ENCODE data around the gene COL25A1.
"Not testable (repeated sequence)": the region's sequence is repeated elsewhere in the genome, so short reads cannot be mapped to it uniquely, and the experiment has no call there.

Gene COL25A1

DNA sequence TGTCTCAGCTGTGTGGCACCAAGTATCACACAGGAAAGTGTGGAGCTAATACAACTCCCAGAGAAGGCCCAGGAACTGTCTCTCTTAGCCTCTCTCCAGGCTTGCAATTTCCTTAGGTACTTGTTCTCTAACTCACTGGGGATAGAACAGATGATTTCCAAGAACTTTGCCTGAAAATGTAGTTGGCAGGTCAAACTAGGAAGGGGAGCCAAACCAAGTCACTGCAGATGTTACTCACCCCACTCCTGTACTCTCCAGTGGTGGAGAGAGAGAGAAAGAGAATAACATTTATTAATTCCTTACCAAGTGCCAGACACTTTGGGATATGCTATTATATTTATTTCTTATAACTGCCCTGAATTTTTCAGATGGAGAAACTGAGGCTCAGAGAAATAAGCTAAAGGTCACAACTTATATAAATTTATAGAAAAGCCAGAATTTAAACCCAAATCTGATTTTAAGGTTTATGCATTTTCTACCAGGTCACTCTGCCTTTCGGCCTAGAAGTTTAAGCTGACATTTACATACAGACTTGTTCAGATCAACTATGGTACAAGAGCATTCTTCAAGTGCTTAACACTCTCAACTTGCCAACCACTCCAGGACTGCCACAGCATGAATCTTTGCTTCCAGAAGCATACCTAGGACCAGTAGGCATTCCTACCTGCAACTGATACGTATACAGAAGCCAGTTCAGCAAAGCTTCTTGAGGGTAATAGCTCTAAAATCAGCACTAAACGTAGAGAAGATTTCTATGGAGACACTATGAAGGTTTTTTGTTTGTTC is 291.0 kb downstream of the COL25A1 start:
- in situ Hi-C loops (cut with HindIII; ENCODE audit: low pct_ligation_motif_present, low pct_unique_long_range_greater_than_20kb, low sequenced_read_pairs): no loop called here
- DNase-seq: no peak

DNA sequence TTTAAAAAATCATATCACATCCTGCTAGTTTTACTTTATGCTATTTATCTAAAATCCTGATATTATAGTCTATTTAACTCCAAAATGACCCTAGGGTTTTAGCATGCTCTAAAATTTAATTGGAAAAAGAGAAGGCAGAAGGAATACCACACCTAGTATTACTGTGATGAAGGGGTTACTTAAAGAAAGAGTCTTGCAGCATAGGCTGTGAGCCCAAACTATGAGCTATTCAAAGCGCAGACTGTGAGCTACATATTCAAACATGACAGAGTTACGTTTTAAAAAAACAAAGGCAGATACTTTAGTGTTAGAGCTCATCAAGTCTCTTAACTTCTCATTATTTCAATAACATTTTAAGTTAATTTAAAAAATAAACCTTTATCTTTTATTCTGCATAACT is 291.9 kb downstream of the COL25A1 start:
- in situ Hi-C loops (cut with HindIII; ENCODE audit: low pct_ligation_motif_present, low pct_unique_long_range_greater_than_20kb, low sequenced_read_pairs): no loop called here
- DNase-seq: no peak

DNA sequence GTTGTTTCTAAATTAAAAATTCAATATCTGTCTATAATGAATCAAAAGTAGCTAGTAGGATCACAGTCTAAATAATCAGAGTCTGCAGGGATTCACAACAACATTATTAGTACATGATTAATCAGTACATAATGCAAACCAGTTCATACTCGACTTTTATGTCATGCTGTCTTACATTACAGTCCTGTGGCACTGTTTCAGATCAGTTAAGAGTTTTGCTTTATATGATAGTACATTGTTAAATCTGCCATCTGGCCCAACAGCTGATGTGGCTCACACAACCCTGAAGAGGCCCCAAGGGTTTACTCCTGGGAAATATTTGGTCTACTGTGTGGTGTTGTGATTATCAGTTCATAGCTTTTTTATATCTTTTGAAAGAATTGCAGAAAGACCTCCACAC is 292.5 kb downstream of the COL25A1 start:
- DNase-seq: no peak
- in situ Hi-C loops (cut with HindIII; ENCODE audit: low pct_ligation_motif_present, low pct_unique_long_range_greater_than_20kb, low sequenced_read_pairs): no loop called here

- in situ Hi-C loops (cut with HindIII; ENCODE audit: low pct_ligation_motif_present, low pct_unique_long_range_greater_than_20kb, low sequenced_read_pairs): no loop called here
- no peak for DNase-seq
Observed at GRCh38 chr4:109007976-109008375, 294.5 kb downstream of the COL25A1 start.

DNA sequence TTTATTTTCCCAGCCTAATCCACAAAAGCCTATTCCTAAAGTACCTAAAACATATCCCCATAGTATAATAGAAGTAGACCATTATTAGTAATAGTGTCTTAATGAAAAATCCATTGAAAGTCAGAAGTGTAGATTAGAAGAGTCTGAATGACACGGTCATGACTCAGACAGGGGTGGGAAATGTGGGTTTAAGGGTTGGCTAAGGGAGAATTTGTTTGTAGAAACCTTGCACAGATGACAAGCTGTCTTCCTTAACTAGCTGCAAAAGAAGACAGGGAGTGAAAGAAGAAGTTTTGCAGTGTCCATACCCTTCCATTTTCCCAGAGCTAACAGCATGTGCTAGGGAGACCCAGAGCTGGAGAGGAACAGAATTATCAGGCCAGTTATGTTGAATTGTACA is 296.9 kb downstream of the COL25A1 start:
- no peak for DNase-seq
- in situ Hi-C loops (cut with HindIII; ENCODE audit: low pct_ligation_motif_present, low pct_unique_long_range_greater_than_20kb, low sequenced_read_pairs): no loop called here

GRCh38 chr4:109004418-109004817 is 298.0 kb downstream of the COL25A1 start:
- DNase-seq: no peak
- in situ Hi-C loops (cut with HindIII; ENCODE audit: low pct_ligation_motif_present, low pct_unique_long_range_greater_than_20kb, low sequenced_read_pairs): no loop called here

GRCh38 chr4:109003964-109004363 is 298.5 kb downstream of the COL25A1 start:
- DNase-seq: no peak
- in situ Hi-C loops (cut with HindIII; ENCODE audit: low pct_ligation_motif_present, low pct_unique_long_range_greater_than_20kb, low sequenced_read_pairs): no loop called here

DNA sequence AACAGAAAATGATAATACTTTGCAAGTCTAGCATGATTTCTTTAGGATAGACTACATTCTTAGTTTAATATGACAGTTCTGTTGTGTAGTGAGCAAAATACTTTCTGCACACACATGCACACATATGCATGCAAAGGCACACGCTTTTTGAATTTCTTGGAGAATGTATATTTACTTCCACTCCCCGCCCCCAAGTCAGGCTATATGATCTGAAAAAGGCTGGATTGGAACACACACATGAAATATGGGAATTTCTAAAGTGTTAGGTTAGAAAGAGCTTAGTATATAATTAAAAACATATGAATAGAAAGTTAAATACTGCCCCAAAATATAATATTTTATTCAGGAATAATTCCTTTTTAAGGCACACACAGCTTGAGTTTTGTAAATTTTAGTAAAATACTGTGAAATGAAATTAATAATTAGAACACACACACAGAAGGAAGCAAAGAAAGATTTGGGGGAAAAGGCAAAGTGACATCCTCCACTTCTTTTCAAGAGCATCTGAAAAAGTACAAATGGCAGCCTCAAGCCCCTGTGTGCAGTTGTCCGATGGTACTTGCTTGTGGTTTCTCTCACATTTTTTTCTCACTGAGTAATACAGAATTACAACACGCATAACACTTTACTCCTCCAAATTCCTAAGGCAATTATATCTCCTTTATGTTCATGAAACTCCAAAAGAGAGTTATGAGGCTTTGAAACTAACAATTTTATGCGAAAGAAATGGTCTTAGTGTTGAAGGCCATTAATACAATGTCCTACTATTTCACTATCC is 310.7 kb downstream of the COL25A1 start:
- in situ Hi-C loops (cut with HindIII; ENCODE audit: low pct_ligation_motif_present, low pct_unique_long_range_greater_than_20kb, low sequenced_read_pairs): no loop called here

DNA sequence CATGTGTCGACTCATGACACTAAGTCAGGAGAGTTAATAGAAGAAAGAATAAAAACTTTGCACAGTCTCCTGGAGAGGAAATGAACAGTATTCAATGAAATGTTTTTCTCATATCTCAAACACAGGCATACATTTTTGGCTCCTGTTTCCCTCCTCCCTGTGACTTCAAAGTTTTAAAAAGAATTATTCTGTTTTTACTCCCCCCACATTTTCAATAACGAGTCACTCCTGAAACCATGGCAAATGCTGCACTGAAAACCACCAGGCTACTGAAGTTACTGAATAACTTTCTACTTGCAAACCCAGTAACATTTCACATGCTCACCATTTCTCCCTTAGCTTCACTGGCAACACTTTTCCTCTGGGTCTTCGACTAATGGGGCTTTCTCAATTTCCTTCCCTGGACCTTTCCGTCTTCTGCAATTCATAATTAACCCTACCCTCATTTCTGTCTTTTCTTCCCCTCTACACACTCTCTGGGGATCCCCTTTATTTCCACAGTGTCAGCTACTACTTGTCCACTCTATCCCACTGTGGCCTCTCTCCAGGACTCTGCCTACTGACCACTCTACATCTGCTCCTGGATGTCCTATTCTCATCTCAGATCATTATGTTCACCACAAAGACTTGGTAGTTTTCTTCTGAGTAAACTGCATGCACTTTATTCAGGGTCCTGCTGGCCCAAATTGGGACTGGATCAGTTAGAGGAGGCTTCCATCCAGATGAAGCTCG is 313.8 kb downstream of the COL25A1 start:
- in situ Hi-C loops (cut with HindIII; ENCODE audit: low pct_ligation_motif_present, low pct_unique_long_range_greater_than_20kb, low sequenced_read_pairs): no loop called here

More for the DNA sequence above, 310.7 kb downstream of the COL25A1 start:
- DNase-seq: no peak

GRCh38 chr4:108984495-108984894 is 318.0 kb downstream of the COL25A1 start:
- DNase-seq; in situ Hi-C loops (cut with HindIII; ENCODE audit: low pct_ligation_motif_present, low pct_unique_long_range_greater_than_20kb, low sequenced_read_pairs): not testable (repeated sequence)

More for the DNA sequence above, 313.8 kb downstream of the COL25A1 start:
- no peak for DNase-seq

GRCh38 chr4:108982402-108983185 is 319.9 kb downstream of the COL25A1 start:
- in situ Hi-C loops (cut with HindIII; ENCODE audit: low pct_ligation_motif_present, low pct_unique_long_range_greater_than_20kb, low sequenced_read_pairs): no loop called here

GRCh38 chr4:108980455-108981239 is 321.8 kb downstream of the COL25A1 start:
- DNase-seq: no peak
- in situ Hi-C loops (cut with HindIII; ENCODE audit: low pct_ligation_motif_present, low pct_unique_long_range_greater_than_20kb, low sequenced_read_pairs): no loop called here

More at GRCh38 chr4:108982402-108983185, 319.9 kb downstream of the COL25A1 start:
- no peak for DNase-seq

GRCh38 chr4:108979759-108980158 is 322.7 kb downstream of the COL25A1 start:
- in situ Hi-C loops (cut with HindIII; ENCODE audit: low pct_ligation_motif_present, low pct_unique_long_range_greater_than_20kb, low sequenced_read_pairs): no loop called here
- no peak for DNase-seq

- DNase-seq: no peak
- in situ Hi-C loops (cut with HindIII; ENCODE audit: low pct_ligation_motif_present, low pct_unique_long_range_greater_than_20kb, low sequenced_read_pairs): no loop called here
Observed at GRCh38 chr4:108978066-108978465, 324.4 kb downstream of the COL25A1 start.

DNA sequence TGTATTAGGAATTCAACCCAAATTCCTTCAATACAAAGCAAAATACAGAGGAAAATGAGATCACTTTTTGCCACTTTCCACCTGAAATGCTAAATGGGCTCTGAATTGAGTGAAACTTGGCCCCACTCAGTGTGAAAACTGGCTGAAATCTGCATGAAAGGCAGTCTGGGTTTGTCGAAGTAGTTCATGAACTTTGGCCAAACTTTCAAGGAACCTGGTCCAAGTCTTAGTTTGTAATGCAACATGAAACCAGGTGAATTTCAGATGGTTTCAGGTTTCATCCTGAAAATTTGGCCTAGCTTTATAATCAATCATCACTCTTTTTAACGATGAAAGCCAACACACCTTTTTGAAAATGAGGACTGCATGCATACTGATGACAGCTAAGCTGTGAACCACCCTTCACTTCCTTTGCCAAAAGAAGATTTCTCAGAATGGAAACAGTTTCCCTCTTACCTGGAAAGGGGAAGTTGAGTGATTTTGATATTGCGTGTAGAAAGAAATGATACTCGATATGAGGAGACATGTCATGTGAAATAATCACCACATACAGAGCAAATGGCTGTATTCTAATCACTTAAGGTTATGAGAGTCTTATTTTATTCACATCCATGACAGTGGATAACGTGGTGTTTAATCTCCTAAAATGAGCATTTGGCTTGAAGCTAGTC is 329.7 kb downstream of the COL25A1 start:
- in situ Hi-C loops (cut with HindIII; ENCODE audit: low pct_ligation_motif_present, low pct_unique_long_range_greater_than_20kb, low sequenced_read_pairs): no loop called here
- DNase-seq: no peak

- DNase-seq: no peak
- in situ Hi-C loops (cut with HindIII; ENCODE audit: low pct_ligation_motif_present, low pct_unique_long_range_greater_than_20kb, low sequenced_read_pairs): no loop called here
Observed at GRCh38 chr4:108971473-108971872, 331.0 kb downstream of the COL25A1 start.

- no peak for DNase-seq
- in situ Hi-C loops (cut with HindIII; ENCODE audit: low pct_ligation_motif_present, low pct_unique_long_range_greater_than_20kb, low sequenced_read_pairs): no loop called here
Observed at GRCh38 chr4:108965472-108966076, 336.9 kb downstream of the COL25A1 start.

Measured in ACHN (cell line).